OCI-M1 (cell line): Measurements from ENCODE around the gene CNTN4.

Source experiments
- DNase-seq: peaks from one replicate; lab custom pipeline; 2025; lab: John Stamatoyannopoulos, UW

CNTN4 gene

DNA sequence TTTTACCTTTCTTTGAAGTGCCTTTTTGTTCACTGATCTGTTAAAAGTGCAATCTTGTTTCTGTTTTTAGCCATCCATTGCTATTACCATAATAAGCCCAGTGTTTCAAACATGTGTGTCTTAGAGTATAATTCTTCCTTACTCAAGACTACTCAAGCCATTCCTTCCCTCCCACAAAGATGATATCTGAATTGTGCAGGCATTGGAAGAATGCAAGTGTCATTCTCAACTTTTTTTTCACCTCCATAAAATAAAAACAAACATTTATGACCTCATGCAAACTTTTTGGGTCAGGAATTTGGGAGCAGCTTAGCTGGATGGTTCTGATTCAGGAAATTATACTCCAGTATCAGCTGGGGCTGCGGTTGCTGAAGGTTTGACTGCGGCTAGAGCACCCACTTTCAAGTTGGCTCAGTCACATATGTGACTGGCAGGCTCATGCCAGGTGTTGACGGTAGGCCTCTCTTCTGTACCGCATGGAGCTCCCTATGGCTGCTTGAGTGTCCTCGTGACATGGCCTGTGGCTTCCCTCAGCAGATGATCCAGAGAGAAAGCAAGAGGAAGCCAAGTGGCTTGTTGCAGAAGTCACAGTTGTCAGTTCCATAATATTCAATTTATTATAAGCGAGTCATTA lies 490.8 kb downstream of the CNTN4 start:
- DNase-seq: no peak

DNA sequence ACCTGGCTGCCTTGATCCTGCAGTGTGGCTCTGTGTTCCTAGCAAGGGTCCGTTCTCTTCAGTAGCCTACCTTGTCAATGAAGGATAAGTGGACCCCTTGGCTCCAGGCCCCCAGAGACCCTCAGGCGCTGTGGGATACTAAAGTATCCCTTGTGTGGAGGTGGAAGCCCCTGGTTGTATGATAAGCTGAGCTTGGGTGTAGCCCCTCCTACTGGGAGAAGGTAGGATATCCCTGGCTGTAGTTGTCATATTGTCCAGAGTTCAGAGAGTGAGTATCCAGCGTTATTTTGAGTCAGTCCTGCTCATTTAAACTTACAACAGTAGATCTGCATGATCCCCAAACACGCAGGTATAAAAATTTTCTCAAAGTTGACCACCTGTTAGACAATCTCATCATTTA lies 496.8 kb downstream of the CNTN4 start:
- no peak for DNase-seq

DNA sequence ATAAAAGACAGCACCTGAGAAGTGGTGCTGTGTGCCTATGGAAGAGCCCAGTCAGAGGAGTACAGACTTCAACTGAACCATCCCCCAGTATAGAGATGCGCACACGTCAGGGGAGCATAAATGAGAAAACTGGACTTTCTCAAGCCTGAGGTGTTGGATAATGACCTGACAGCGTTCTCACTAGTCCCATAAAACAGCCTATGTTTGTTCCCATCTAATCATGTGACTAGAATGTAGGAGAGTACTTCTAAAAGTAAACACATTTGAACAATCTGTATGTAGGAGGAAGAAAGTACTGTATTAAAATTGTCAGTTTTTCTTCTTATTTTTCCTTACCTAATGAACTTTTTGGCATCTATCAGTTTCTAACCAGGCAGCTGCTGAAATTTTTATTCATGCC lies 498.9 kb downstream of the CNTN4 start:
- DNase-seq: no peak

DNA sequence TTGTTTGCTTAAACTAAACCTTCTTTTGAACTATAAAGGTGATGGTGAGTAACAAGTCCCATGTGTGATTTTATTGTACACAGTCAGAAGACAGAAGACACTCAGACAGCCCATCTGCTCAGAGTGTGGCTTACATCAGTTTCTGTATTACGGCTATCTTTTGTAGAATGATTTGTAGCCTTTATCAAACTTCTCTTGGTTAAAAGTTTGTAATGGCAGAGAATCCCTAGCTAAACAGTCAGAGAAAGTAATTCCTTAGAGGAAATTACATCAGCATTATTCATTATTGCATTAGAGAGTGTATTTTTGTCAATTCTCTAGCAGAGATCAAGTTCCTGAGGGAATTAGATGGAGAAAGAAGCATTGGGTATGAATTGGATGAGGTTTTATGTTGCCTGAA lies 500.8 kb downstream of the CNTN4 start:
- no peak for DNase-seq

DNA sequence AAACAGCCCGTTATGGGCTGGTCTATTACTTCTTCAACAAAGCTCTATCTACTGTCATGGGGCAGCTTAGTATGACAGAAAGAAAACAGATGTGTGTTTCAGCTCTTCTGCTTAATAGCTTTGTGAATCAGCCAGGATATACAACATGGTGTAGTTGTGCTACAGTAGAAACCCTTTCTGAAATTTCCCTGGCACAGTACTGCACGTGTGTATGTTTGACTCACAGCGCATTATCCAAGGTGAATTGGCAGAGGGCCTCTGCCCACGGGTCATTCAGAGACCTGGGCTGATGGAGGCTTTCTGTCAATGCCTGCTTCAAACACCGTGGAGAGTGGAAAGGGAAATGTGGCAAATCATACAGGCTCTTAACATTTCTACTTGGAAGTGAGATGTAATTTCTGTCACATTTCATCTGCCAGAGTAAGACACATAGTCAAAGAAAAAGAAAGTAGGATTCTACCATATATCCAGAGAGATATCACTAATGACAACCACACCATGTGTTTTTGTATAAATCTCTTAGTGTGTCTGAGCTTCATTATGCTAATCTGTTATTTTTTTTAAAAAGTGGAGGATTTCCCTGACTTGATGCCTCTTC lies 505.1 kb downstream of the CNTN4 start:
- no peak for DNase-seq

DNA sequence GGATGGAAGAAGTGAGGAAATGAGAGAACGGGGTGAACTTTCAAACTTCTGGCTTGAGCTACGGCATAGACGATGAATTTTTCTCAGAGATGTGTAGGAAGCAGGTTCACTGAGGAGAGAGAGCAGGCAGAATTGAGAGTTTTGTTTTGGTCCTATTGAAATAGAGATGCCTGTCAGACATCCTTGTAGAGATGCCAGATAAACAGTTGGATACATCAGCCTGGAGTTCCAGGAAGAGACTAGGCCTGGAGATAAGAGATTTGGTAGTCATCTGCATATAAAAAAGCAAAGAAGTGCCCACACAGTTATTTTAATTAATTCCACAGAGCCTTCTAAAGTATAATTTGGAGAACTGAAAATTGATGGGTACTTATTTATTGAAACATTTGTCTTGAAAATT lies 515.9 kb downstream of the CNTN4 start:
- no peak for DNase-seq

DNA sequence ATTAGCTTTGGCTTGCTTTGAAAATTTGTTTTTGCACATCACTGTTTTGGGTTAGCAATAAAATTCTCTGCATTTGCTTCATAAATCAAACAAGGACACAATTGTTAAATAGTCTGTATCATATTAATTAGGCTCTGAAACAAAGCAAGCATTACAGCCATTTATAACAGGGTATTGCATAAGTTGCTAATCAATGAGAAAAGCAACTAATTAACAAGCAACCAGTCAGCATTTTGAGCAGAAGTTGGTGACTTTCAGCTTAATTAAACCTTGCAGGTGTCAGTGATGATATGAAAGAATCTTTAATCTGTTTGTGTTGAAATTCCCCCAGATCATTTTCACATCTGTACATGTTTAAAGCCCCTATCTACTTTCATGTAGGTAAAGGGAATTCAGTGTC lies 516.4 kb downstream of the CNTN4 start:
- DNase-seq: no peak

DNA sequence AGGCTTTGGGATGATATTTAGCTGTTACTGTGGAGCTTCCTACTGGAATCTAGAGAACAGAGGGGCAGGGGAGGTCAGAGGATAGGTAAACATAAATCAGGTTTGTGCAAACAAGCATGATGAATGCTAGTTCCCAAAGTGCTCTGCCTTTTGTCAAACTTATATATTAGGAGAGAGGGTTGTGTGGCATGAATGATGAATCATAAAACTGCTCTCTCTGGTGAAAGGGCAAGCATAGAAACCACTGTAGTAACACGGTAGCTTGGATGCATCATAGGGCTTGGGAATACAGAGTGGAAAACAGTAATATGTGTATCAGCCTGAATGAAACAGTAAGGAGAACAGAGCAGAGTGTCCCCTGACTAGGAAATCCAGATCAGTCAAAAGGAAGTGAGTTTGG lies 524.8 kb downstream of the CNTN4 start:
- DNase-seq: no peak

DNA sequence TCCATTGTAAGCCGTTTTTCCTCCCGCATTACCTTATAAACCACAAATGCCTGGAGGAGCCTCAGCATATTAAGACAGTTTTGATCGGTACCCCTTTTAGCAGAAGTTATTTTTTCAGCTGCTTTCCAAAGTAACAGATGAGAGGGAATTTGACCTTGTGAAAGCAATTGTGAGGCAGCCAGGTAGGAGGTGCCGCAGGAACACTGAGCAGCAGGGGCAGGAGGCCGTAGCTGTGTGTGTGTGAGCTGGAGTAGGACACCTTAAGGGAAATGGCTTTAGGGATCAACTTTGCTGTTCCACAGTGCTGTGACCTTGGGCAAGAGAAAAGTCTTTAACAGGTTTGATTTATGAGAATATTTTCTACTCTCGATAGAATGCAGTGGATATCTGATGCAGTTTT lies 529.5 kb downstream of the CNTN4 start:
- no peak for DNase-seq

DNA sequence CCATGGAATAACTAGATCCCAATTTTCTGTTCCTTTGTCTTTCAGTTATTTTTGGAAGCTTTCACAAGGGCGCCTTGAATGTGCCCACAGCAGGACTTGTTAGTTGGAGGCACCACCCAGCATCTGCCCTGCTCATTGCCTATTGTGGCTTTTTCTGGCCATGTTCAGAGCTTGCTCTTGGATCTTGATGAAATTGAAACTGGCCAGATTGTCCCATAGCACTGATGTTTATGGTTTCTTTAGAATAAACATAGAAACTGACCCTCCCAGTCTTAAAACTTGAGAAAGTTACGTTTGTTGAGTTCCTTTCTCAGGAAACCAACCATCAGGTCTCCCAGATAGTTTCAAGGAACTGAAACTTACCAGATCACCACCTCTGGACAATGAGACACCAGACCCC lies 536.8 kb downstream of the CNTN4 start:
- no peak for DNase-seq

DNA sequence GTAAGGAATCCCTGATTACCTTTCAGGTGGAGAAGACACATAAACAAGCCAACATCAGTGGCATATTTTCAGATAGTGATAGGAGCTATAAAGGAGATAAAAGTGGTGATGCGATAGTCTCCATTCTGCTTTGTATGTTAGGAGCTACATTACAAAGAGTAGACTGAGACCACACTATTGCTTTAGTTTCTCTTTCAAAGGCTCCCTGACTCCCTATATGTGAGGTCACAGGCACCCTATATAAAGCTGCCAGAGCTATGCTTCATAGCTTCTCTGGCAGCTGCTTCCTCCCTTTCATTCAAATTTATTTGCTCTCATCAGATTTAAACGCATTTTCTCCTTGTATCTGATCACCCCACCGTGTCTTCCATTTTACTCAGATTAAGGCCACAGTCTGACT lies 544.9 kb downstream of the CNTN4 start:
- DNase-seq: no peak

DNA sequence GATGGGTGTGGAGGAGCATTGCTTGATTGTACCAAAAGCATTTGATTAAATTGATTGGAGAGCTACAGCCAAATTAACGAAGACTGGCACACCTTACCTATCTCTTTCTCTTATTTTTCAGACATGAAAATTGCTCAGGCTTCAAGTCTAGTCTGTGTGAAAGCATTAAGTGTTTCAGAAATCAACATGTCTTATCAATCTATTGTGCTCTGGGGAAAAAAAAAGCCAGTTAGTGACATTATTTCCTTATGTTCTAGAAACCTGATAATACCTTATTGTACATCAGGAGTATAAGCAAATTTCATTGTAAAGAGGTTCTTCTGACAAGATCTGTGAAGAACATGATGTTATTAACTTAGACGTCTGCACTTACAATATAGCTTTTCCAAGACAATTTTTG lies 546.3 kb downstream of the CNTN4 start:
- DNase-seq: no peak

DNA sequence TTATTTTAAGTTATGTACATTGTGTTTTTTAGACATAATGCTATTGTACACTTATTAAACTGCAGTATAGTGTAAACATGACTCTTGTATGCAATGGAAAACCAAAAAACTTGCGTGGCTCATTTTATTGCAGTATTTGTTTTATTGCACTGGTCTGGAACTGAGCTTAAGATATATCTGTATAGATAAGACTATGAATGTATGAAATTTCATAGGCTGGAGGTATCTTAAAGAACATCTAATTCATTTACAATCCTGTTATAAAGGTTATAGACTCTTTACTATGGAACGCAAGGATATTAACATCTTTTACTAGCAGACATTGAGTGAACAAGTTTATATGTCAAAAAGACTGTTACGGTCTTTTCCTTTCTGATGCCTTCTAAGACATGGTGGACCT lies 552.1 kb downstream of the CNTN4 start:
- DNase-seq: no peak

DNA sequence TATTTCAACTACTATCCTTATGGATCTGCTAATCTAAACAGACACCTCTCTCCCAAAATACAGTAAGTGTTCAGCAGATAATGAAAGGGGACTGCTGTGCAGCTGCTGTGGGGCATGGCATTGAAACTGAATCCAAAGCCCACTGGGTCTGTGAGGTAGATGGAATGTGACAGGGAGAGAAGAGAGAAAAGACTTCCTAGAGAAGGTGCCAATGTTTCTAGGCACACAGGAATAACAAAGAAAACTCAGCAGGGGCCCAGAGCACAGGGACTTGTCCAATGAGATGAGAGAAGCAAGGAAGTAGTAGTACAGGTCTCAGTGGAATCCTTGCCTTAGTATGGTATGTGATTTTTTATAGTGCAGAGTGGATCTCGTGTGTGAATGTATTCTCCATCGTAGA lies 553.7 kb downstream of the CNTN4 start:
- no peak for DNase-seq

DNA sequence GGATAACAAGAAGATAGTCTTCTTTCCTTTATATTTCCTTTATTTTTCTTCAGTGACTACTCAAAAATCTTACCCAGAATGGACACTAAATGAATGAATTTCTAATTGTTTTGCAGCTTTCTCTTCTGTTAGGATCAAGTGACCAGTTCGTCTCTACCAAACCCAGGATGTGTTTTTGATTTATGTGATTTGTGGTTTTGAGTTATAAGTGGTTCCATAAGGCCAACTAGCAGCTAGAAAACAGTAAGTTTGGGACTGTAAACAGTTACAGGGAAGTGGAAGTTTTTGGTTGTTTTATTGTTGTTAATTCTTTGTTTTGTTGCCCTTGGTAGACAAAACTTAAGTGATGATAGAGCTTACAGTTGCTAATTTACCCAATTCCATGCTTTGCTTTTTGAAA lies 555.0 kb downstream of the CNTN4 start:
- no peak for DNase-seq

DNA sequence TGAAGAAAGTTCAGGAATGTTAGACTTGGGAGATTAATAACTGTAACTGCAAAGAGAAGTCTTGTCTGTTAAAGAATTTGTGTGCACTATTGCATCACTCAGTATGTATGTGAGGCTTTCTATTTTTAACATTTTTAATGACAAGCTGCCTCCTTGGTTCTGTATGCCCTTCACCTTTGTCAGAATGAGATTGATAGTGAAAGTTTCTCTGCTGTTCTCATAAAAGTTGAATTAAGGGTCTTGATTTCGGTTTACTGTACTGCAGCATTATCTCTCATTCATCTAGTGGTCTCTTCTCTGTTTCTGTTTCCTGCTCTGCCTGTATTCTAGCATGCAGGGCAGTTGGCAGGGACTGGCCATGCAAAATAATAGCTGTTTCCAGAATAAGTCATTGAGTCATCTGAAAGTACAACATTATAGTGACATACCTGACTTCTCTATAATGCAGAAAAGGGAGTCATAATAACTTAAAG lies 556.6 kb downstream of the CNTN4 start:
- no peak for DNase-seq

DNA sequence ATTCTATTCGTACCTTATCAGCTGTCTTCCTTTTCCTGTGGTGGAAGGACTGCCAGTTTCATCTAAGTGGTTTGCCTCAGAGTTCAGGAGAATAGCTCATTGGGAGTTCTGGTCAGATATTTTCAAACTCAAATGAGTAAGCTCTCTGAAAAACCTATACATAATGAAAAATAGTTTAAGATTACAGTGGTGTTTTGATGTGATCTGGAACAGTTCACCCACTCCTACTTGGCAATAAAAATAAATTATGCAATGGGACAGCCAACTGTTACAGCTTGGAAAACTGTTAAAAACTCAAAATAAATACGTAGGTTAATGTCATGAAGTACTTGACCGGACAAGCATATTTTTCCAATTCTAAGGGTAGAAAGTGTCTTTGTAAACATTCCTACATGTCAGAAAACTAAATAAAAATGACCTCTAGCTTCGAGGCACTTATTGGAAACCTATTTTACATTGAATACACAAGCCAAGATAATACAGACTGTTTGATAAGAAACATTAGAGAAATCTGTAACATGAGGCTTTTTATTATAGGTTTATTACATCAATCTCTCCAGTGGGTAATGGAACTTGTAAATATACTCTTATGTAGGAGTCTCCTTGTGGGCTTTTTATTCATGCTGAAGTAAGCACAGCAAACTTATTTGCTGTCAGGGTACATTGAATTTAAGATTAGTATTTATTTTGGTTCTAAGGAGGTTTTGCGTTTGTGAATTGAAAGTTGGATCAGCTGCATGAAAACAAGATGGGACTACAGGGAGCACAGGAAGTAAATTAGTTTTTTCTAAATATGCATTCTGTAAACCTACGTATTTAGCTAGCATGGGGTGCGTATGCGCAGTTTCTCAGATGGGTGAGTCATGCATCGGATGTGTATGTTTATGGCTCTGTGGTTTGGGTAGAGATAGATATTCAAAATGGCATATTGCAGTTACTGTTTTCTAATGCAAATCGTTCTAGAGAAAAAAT lies 558.4 kb downstream of the CNTN4 start:
- DNase-seq: no peak

DNA sequence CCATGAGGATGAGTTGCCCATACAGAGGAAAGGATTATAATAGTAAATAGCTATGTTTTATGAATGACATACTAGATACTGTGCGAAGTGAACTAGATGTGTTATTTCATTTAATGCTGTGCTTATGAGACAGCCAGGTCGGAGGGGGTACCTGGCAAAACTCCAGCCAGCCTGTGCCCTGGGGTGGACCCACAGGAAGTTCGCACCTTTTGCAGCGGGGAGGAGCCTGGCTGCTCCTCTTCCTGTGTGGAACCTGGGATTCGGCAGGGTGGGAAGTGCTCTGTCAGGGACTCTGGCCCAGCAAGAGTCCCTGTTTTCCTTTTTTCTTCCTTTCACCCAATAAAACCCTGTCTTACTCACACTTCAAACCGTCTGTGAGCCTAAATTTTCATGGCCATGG lies 559.3 kb downstream of the CNTN4 start:
- DNase-seq: no peak

DNA sequence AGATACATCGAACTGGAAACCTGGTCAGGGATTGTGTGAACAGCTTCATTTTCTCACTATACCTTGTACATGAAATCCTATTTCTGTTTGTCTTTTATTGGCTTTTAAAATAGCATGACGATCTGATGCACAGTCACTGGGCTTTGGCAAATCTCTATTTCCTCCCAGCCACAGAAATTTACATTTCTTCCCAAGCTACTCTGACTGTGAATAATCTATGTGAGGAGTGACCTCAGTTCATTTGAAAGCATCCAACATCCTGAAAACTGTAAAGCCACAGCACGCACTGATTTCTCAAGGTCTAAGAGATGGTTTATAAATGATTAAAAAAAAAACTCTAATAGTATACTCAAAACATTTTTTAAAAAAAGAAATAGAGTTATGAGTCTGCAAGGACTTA lies 561.2 kb downstream of the CNTN4 start:
- no peak for DNase-seq

DNA sequence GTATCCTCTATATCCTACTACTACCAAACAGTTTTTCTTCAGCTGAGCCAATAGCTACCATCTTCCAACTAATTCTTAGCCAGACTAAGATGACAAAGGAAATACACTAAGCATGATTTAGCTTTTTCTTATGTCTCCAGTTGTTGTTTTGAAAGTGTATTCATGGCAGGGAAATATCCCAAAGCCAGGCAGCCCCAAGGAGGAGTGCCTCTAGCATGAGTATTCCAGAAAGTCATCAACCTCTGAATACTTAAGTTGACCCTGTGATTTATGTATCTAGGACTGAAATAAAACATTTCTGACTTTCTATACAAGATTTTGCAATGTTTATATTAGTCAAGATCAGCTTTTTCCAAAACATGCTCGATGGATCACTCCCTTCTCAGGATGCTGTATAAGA lies 562.4 kb downstream of the CNTN4 start:
- no peak for DNase-seq

DNA sequence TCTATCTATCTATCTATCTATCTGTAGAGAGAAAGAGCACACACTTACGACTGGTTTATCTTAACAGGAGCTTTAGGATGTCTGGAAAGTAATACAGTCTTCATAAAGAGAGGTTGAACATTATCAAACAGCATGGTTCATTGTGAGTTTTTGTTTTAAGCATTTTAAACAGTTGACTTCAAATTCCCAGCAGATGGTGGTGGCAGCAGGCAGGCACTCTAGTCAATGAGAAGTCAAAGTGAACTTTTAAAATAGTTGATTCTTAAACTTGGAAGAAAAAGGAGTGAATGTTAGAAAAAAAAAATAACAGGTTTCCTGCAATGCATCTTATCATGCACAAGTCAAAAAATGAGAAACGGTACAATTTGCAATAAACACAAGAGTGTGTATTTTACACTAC lies 578.8 kb downstream of the CNTN4 start:
- no peak for DNase-seq

DNA sequence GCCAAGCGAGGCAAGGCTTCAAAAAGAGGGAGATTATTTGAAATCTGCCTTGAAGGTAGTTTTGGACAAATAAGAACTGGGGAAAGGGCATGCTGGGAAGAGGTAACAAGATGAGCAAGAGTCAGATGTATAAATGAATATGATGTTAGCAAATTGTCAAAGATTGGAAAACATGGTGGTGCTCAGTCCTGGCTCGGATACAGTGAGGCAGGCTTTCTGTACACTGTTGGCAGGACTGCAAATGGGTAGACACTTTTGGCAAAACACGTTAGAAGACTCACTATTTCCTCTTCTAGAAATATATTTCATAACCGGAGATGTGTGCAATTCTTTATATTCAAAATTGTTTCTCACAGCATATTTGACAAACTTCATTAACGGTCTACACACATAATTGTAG lies 581.6 kb downstream of the CNTN4 start:
- no peak for DNase-seq

DNA sequence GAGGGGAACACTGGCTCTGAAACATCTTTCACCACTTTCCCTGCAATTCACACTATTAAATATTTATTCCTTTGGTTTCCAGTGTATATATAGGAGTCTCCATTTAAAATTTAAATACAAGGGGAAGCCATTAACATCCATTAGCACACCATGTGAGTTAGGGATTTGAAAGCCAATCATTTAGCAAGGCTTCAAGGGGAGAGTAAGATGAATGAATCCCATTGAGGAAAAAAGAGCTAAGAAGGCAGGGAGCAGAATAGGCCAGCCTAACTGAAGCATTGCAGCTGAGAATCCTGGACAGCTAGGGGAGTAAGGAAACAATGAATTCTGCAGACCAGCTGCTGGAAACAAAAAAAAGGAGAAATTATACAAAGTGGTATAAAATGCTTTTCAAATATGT lies 585.4 kb downstream of the CNTN4 start:
- no peak for DNase-seq
